Right renal cortex interstitium (tissue), 3 donors: ENCODE measurements around the gene ZNFX1. TPM values are rescaled to one million over a fixed set of nuclear protein-coding genes. Genes with fewer than 3 reads are reported as not detected.
"Not testable (repeated sequence)": the region's sequence is repeated elsewhere in the genome, so short reads cannot be mapped to it uniquely, and the experiment has no call there.

ENCODE experiments used
- DNase-seq, 3 donors: peaks; one replicate each; pipeline ENCODE4 v3.0.0-alpha.2; 2013; ENCODE audit warnings: low read depth in 3 of 3, low spot score in 2 of 3
- polyA plus RNA-seq, 3 donors: library from polyadenylated mRNA; unstranded; fragments of 120-200 nt; gene quantifications; one replicate each; pipeline ENCODE4 v1.2.1, GENCODE V29; 2013; ENCODE audit not compliant: insufficient read length in 3 of 3

The ZNFX1 gene
- polyA plus RNA-seq = 10 to 100 TPM; 14.7 to 17.2 (median 17.1) TPM

- DNase-seq = peak; percentile 96 to 98 (median 97)
Measured at GRCh38 chr20:49278036-49278817, at the start of gene ZNFX1. ZNFX1 (minus strand) TSS chr20:49278057; CDS start chr20:49275839, 2,218 bp downstream.

- no peak for DNase-seq
Measured at GRCh38 chr20:49326026-49326425, 48.2 kb upstream of the ZNFX1 start.

- no peak for DNase-seq
Measured at GRCh38 chr20:49324306-49324705, 46.4 kb upstream of the ZNFX1 start.

GRCh38 chr20:49323622-49324238 is 45.9 kb upstream of the ZNFX1 start:
- no peak for DNase-seq

GRCh38 chr20:49320460-49320859 is 42.6 kb upstream of the ZNFX1 start:
- DNase-seq = no peak

- no peak for DNase-seq
Measured at GRCh38 chr20:49319208-49319809, 41.5 kb upstream of the ZNFX1 start.

GRCh38 chr20:49318430-49319207 is 40.8 kb upstream of the ZNFX1 start:
- no peak for DNase-seq

GRCh38 chr20:49318091-49318429 is 40.2 kb upstream of the ZNFX1 start:
- no peak for DNase-seq

GRCh38 chr20:49316704-49317103 is 38.8 kb upstream of the ZNFX1 start:
- DNase-seq = no peak

- no peak for DNase-seq
Measured at GRCh38 chr20:49315580-49315979, 37.7 kb upstream of the ZNFX1 start.

- DNase-seq = not testable (repeated sequence)
Measured at GRCh38 chr20:49314052-49314451, 36.2 kb upstream of the ZNFX1 start.

- no peak for DNase-seq
Measured at GRCh38 chr20:49313283-49313682, 35.4 kb upstream of the ZNFX1 start.

GRCh38 chr20:49312661-49313060 is 34.8 kb upstream of the ZNFX1 start:
- DNase-seq = no peak

GRCh38 chr20:49310705-49311104 is 32.8 kb upstream of the ZNFX1 start:
- no peak for DNase-seq

GRCh38 chr20:49308875-49309274 is 31.0 kb upstream of the ZNFX1 start:
- no peak for DNase-seq

GRCh38 chr20:49306903-49307620 is 29.2 kb upstream of the ZNFX1 start:
- no peak for DNase-seq

- DNase-seq = no peak
Measured at GRCh38 chr20:49303065-49303552, 25.3 kb upstream of the ZNFX1 start.

GRCh38 chr20:49297605-49298530 is 20.0 kb upstream of the ZNFX1 start:
- DNase-seq = no peak

- not testable (repeated sequence) for DNase-seq
Measured at GRCh38 chr20:49294002-49294654, 16.3 kb upstream of the ZNFX1 start.
